HepG2 (cell line): ENCODE data around the gene PIH1D2. TPM values are rescaled to one million over a fixed set of nuclear protein-coding genes. Genes with fewer than 3 reads are reported as not detected.

Experiments used
- CREB3 ChIP-seq: sonication (generic); formaldehyde crosslinking; IDR thresholded peaks from 2 replicates; pipeline ENCODE4 v1.5.0; 2020; ENCODE audit warnings: missing genetic modification reagents
- CTCF ChIP-seq: sonication (generic); formaldehyde crosslinking; IDR thresholded peaks from 2 replicates; pipeline ENCODE4 v1.5.0; 2020; ENCODE audit warnings: mild to moderate bottlenecking, missing genetic modification reagents, moderate library complexity
- HDAC1 ChIP-seq: sonication (generic); formaldehyde crosslinking; IDR thresholded peaks from 2 replicates; pipeline ENCODE4 v1.5.1; 2020; ENCODE audit warnings: mild to moderate bottlenecking, missing genetic modification reagents
- HNRNPH1 ChIP-seq: fragments of 200-400 bp; formaldehyde crosslinking; optimal IDR thresholded peaks from 2 replicates; pipeline ENCODE3; 2017; ENCODE audit warnings: mild to moderate bottlenecking, low read depth, low read length
- MEIS2 ChIP-seq: sonication (generic); formaldehyde crosslinking; IDR thresholded peaks from 2 replicates; pipeline ENCODE4 v1.9.0; 2021; ENCODE audit warnings: mild to moderate bottlenecking, missing genetic modification reagents
- PBX2 ChIP-seq: IDR thresholded peaks from 2 replicates; pipeline ENCODE4 v1.6.1; 2016; ENCODE audit warnings: control low read depth
- POGZ ChIP-seq: sonication (generic); formaldehyde crosslinking; IDR thresholded peaks from 2 replicates; pipeline ENCODE4 v1.4.0; 2020; ENCODE audit warnings: mild to moderate bottlenecking, missing genetic modification reagents
- SP4 ChIP-seq: sonication (generic); formaldehyde crosslinking; IDR thresholded peaks from 2 replicates; pipeline ENCODE4 v1.8.1; 2023; ENCODE audit warnings: mild to moderate bottlenecking, missing genetic modification reagents
- STAG1 ChIP-seq: sonication (generic); formaldehyde crosslinking; IDR thresholded peaks from 2 replicates; pipeline ENCODE4 v1.4.0; 2020; ENCODE audit warnings: missing genetic modification reagents
- TFDP1 ChIP-seq: IDR thresholded peaks from 2 replicates; pipeline ENCODE4 v1.6.1; 2016; ENCODE audit warnings: missing compliant biosample characterization, missing genetic modification reagents, borderline replicate concordance
- UBTF ChIP-seq: sonication (generic); formaldehyde crosslinking; IDR thresholded peaks from 2 replicates; pipeline ENCODE4 v1.4.0; 2020; ENCODE audit warnings: mild to moderate bottlenecking, missing genetic modification reagents
- ZFY ChIP-seq: sonication (generic); formaldehyde crosslinking; IDR thresholded peaks from 2 replicates; pipeline ENCODE4 v1.4.0; 2020; ENCODE audit warnings: missing genetic modification reagents
- ZMYM2 ChIP-seq: sonication (generic); formaldehyde crosslinking; IDR thresholded peaks from 2 replicates; pipeline ENCODE4 v1.8.0; 2022; ENCODE audit warnings: mild to moderate bottlenecking, missing genetic modification reagents
- ZMYM4 ChIP-seq: sonication (generic); formaldehyde crosslinking; IDR thresholded peaks from 2 replicates; pipeline ENCODE4 v1.8.1; 2023; ENCODE audit warnings: mild to moderate bottlenecking, missing genetic modification reagents
- ZNF143 ChIP-seq: sonication (generic); formaldehyde crosslinking; IDR thresholded peaks from 2 replicates; pipeline ENCODE4 v1.4.0; 2020; ENCODE audit warnings: missing genetic modification reagents
- ZNF460 ChIP-seq: sonication (generic); formaldehyde crosslinking; IDR thresholded peaks from 2 replicates; pipeline ENCODE4 v1.5.1; 2020; ENCODE audit warnings: missing genetic modification reagents, mild to moderate bottlenecking, borderline replicate concordance
- polyA plus RNA-seq, 8 experiments: library from polyadenylated mRNA; depleted of rRNA in 3 of 8; stranded (reverse) in 7 of 8; unstranded in 1 of 8; fragments of >200 nt; fragmentation: Illumina TruSeq in 4 of 8; extraction: Trizol in 4 of 8; gene quantifications; 2 replicates each; pipeline versions ENCODE4 v1.2.1 to v1.2.3, GENCODE V29; 2011 to 2016; ENCODE audit warnings: low read depth in 4 of 8, missing spikeins in 1 of 8, mixed read lengths in 1 of 8; ENCODE audit not compliant: insufficient read depth in 1 of 8
- total RNA-seq, 5 experiments: library from RNA; depleted of rRNA; stranded (reverse); fragments of >200 nt; fragmentation: Illumina TruSeq; extraction: Trizol; gene quantifications; 2 replicates each; pipeline ENCODE4 v1.2.3, GENCODE V29; 2016; ENCODE audit warnings: low read depth in 1 of 5

The PIH1D2 gene
- total and polyA plus RNA-seq, 2 of the 13 experiments (the other 11 are each of a cell fraction or from before 2014, with no cell fraction given): 0.49 to 2.7 TPM

- TF ChIP-seq ZMYM4 (CRISPR knock-in tag) (peak; percentile 21; the same call in 1 of the 2 replicates), HNRNPH1 (no peak), TFDP1 (CRISPR knock-in tag) (no peak), UBTF (CRISPR knock-in tag) (no peak), ZNF460 (CRISPR knock-in tag) (peak; percentile 99), CTCF (CRISPR knock-in tag) (peak; percentile 65), PBX2 (CRISPR knock-in tag) (peak; percentile 47), POGZ (CRISPR knock-in tag) (peak; percentile 28; the same call in 1 of the 2 replicates), ZFY (CRISPR knock-in tag) (no peak), CREB3 (CRISPR knock-in tag) (no peak), STAG1 (peak; percentile 58), SP4 (CRISPR knock-in tag) (no peak), ZNF143 (CRISPR knock-in tag) (peak; percentile 57), HDAC1 (0 out of 2 replicates have a peak, but pooled peaks have one; percentile 36), MEIS2 (0 out of 2 replicates have a peak, but pooled peaks have one; percentile 31), ZMYM2 (peak; percentile 77)
These were observed 40.0 kb upstream of the PIH1D2 start (continued) for GRCh38 chr11:112113539-112114457.
